Measurements from ENCODE around the gene SPTBN1.
A peak's percentile ranks its signal among the peaks of the same experiment; 100 is the strongest.

The SPTBN1 gene

DNA sequence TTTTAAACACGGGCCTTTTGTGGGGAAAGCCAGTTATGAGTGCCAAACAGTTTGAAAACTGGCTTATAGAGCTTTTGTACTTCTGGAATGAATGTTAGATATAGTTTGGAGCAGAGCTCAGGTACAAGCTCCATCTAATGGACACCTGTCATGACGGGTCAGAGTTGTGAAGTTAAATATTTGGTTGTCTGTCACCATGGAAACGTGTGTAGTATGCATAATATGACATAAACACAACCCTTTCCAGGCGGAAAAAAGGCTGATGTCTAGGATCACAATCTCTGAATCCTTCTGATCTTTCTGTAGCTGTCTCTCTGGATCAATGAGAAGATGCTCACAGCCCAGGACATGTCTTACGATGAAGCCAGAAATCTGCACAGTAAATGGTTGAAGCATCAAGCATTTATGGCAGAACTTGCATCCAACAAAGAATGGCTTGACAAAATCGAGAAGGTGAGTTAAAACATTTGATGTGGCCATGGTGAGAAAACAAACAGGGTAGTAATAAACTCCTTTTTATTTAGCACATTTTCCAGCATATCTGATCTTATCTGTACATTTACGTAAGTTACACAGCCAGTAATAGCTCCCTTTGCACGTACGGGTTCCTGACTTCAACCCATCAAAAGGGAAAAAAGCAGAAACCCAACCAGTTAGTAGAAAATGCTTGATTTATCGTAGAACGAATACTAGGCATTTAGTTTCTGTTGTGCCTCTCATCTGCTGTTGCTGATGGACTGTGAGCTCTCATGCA lies 186.7 kb downstream of the SPTBN1 start:
- H3K9ac ChIP-seq (ENCODE audit: low read depth, low read length, poor library complexity) = no peak overlapping the region
- no peak overlapping the region for H3K14ac ChIP-seq (ENCODE audit: low read length)
- no peak overlapping the region for H3K4me3 ChIP-seq (ENCODE audit: low read length in 2 of 2)
- no peak for DNase-seq (ENCODE audit: low spot score)
- no peak overlapping the region for H2BK12ac ChIP-seq (ENCODE audit: low read length)
- no peaks in the 10 kb centered on the region for H3K4me1 ChIP-seq (ENCODE audit: control insufficient read depth in 2 of 2, insufficient read depth in 1 of 2, low read depth in 1 of 2, low read length in 2 of 2)
- no peak overlapping the region for H4K8ac ChIP-seq (ENCODE audit: low read depth, low read length)
- no peaks in the 10 kb centered on the region for H3K27me3 ChIP-seq (ENCODE audit: control insufficient read depth in 3 of 3, insufficient read depth in 3 of 3, low read depth in 1 of 3, low read length in 3 of 3)
- H3K79me1 ChIP-seq (ENCODE audit: low read depth, low read length) = no peaks in the 10 kb centered on the region
- H3K18ac ChIP-seq (ENCODE audit: low read length) = no peak overlapping the region
- H2BK120ac ChIP-seq (ENCODE audit: low read depth, low read length) = no peak overlapping the region
- no peak overlapping the region for H3K4ac ChIP-seq (ENCODE audit: low read length)
- H3K27ac ChIP-seq (replicated peaks; ENCODE audit: low read length) = no peak overlapping the region
- no peak overlapping the region for H2BK15ac ChIP-seq (ENCODE audit: low read length)
- peaks cover 39 to 97% of the 10 kb centered on the region in 2 donors for H3K36me3 ChIP-seq (replicated peaks in 1 of 2; ENCODE audit: control insufficient read depth in 2 of 2, insufficient read depth in 2 of 2, low read length in 2 of 2)
- no peak overlapping the region for H2AFZ ChIP-seq (ENCODE audit: low read length)
- H3K4me2 ChIP-seq (ENCODE audit: insufficient read depth, low read length, poor library complexity, severe bottlenecking) = no peak overlapping the region
- no CpG with 5 or more reads among the region's 11 CpGs for WGBS, 2 donors (ENCODE audit: extremely low coverage in 2 of 2, insufficient read length in 2 of 2, insufficient replicate concordance in 1 of 2)
- H2AK5ac ChIP-seq (ENCODE audit: low read depth, low read length) = no peak overlapping the region
- no peak overlapping the region for H2BK5ac ChIP-seq (ENCODE audit: low read length)
- no peak overlapping the region for H3K23ac ChIP-seq (ENCODE audit: low read depth, low read length, poor library complexity)
- H4K91ac ChIP-seq (ENCODE audit: low read depth, low read length, poor library complexity) = no peak overlapping the region
- H3K9me3 ChIP-seq (replicated peaks in 1 of 2; ENCODE audit: control insufficient read depth in 2 of 2, insufficient read depth in 1 of 2, low read depth in 1 of 2, low read length in 2 of 2) = no peaks in the 10 kb centered on the region

DNA sequence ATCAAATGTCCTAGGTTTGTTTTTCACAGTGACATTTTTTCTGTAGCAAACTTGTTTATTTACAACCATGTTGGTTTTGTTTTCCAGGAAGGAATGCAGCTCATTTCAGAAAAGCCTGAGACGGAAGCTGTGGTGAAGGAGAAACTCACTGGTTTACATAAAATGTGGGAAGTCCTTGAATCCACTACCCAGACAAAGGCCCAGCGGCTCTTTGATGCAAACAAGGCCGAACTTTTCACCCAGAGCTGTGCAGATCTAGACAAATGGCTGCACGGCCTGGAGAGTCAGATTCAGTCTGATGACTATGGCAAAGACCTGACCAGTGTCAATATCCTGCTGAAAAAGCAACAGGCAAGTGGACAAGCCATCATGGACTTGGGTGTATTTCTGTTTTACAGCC lies 188.1 kb downstream of the SPTBN1 start:
- no peak overlapping the region for H3K14ac ChIP-seq (ENCODE audit: low read length)
- no peak overlapping the region for H2AK5ac ChIP-seq (ENCODE audit: low read depth, low read length)
- H3K27ac ChIP-seq (replicated peaks; ENCODE audit: low read length) = no peak overlapping the region
- no peak overlapping the region for H2BK120ac ChIP-seq (ENCODE audit: low read depth, low read length)
- peaks cover 45 to 97% of the 10 kb centered on the region in 2 donors for H3K36me3 ChIP-seq (replicated peaks in 1 of 2; ENCODE audit: control insufficient read depth in 2 of 2, insufficient read depth in 2 of 2, low read length in 2 of 2)
- no peak overlapping the region for H2BK12ac ChIP-seq (ENCODE audit: low read length)
- H4K8ac ChIP-seq (ENCODE audit: low read depth, low read length) = no peak overlapping the region
- H3K9ac ChIP-seq (ENCODE audit: low read depth, low read length, poor library complexity) = no peak overlapping the region
- H3K4me1 ChIP-seq (ENCODE audit: control insufficient read depth in 2 of 2, insufficient read depth in 1 of 2, low read depth in 1 of 2, low read length in 2 of 2) = no peaks in the 10 kb centered on the region
- no peak overlapping the region for H3K23ac ChIP-seq (ENCODE audit: low read depth, low read length, poor library complexity)
- no peak overlapping the region for H3K4ac ChIP-seq (ENCODE audit: low read length)
- no peaks in the 10 kb centered on the region for H3K9me3 ChIP-seq (replicated peaks in 1 of 2; ENCODE audit: control insufficient read depth in 2 of 2, insufficient read depth in 1 of 2, low read depth in 1 of 2, low read length in 2 of 2)
- no peak overlapping the region for H4K91ac ChIP-seq (ENCODE audit: low read depth, low read length, poor library complexity)
- no peak overlapping the region for H2BK5ac ChIP-seq (ENCODE audit: low read length)
- no peak overlapping the region for H3K18ac ChIP-seq (ENCODE audit: low read length)
- no CpG with 5 or more reads among the region's 4 CpGs for WGBS, 2 donors (ENCODE audit: extremely low coverage in 2 of 2, insufficient read length in 2 of 2, insufficient replicate concordance in 1 of 2)
- H2AFZ ChIP-seq (ENCODE audit: low read length) = no peak overlapping the region
- no peaks in the 10 kb centered on the region for H3K79me1 ChIP-seq (ENCODE audit: low read depth, low read length)
- no peak overlapping the region for H3K4me3 ChIP-seq (ENCODE audit: low read length in 2 of 2)
- no peak for DNase-seq (ENCODE audit: low spot score)
- no peak overlapping the region for H3K4me2 ChIP-seq (ENCODE audit: insufficient read depth, low read length, poor library complexity, severe bottlenecking)
- H2BK15ac ChIP-seq (ENCODE audit: low read length) = no peak overlapping the region
- no peaks in the 10 kb centered on the region for H3K27me3 ChIP-seq (ENCODE audit: control insufficient read depth in 3 of 3, insufficient read depth in 3 of 3, low read depth in 1 of 3, low read length in 3 of 3)

GRCh38 chr2:54646170-54646927 lies 190.2 kb downstream of the SPTBN1 start:
- Histone ChIP-seq H3K4ac (ENCODE audit: low read length) (no peak overlapping the region), H2BK12ac (ENCODE audit: low read length) (no peak overlapping the region), H3K27me3 (ENCODE audit: control insufficient read depth in 3 of 3, insufficient read depth in 3 of 3, low read depth in 1 of 3, low read length in 3 of 3) (no peaks in the 10 kb centered on the region), H3K9me3 (replicated peaks in 1 of 2; ENCODE audit: control insufficient read depth in 2 of 2, insufficient read depth in 1 of 2, low read depth in 1 of 2, low read length in 2 of 2) (peaks cover 0 to 2% of the 10 kb centered on the region in 2 donors), H2AFZ (ENCODE audit: low read length) (no peak overlapping the region), H3K14ac (ENCODE audit: low read length) (no peak overlapping the region), H2BK15ac (ENCODE audit: low read length) (no peak overlapping the region), H3K4me2 (ENCODE audit: insufficient read depth, low read length, poor library complexity, severe bottlenecking) (no peak overlapping the region), H2BK120ac (ENCODE audit: low read depth, low read length) (no peak overlapping the region), H4K91ac (ENCODE audit: low read depth, low read length, poor library complexity) (no peak overlapping the region), H3K23ac (ENCODE audit: low read depth, low read length, poor library complexity) (no peak overlapping the region), H3K4me3 (ENCODE audit: low read length in 2 of 2) (no peak overlapping the region), H3K27ac (replicated peaks; ENCODE audit: low read length) (no peak overlapping the region), H2BK5ac (ENCODE audit: low read length) (no peak overlapping the region), H3K9ac (ENCODE audit: low read depth, low read length, poor library complexity) (no peak overlapping the region), H3K18ac (ENCODE audit: low read length) (no peak overlapping the region), H3K36me3 (replicated peaks in 1 of 2; ENCODE audit: control insufficient read depth in 2 of 2, insufficient read depth in 2 of 2, low read length in 2 of 2) (peaks cover 56 to 97% of the 10 kb centered on the region in 2 donors), H3K4me1 (ENCODE audit: control insufficient read depth in 2 of 2, insufficient read depth in 1 of 2, low read depth in 1 of 2, low read length in 2 of 2) (no peaks in the 10 kb centered on the region), H2AK5ac (ENCODE audit: low read depth, low read length) (no peak overlapping the region), H4K8ac (ENCODE audit: low read depth, low read length) (no peak overlapping the region), H3K79me1 (ENCODE audit: low read depth, low read length) (no peaks in the 10 kb centered on the region)
- no peak for DNase-seq (ENCODE audit: low spot score)
- WGBS, 2 donors (ENCODE audit: extremely low coverage in 2 of 2, insufficient read length in 2 of 2, insufficient replicate concordance in 1 of 2) = no CpG with 5 or more reads among the region's 16 CpGs

GRCh38 chr2:54648256-54648655 lies 192.1 kb downstream of the SPTBN1 start:
- H4K91ac ChIP-seq (ENCODE audit: low read depth, low read length, poor library complexity) = peak overlapping the region; percentile 48

More at GRCh38 chr2:54648256-54648655, 192.1 kb downstream of the SPTBN1 start:
- no peaks in the 10 kb centered on the region for H3K27me3 ChIP-seq (ENCODE audit: control insufficient read depth in 3 of 3, insufficient read depth in 3 of 3, low read depth in 1 of 3, low read length in 3 of 3)
- H3K9me3 ChIP-seq (replicated peaks in 1 of 2; ENCODE audit: control insufficient read depth in 2 of 2, insufficient read depth in 1 of 2, low read depth in 1 of 2, low read length in 2 of 2) = peaks cover 0 to 2% of the 10 kb centered on the region in 2 donors
- H3K79me1 ChIP-seq (ENCODE audit: low read depth, low read length) = no peaks in the 10 kb centered on the region
- no peak for DNase-seq (ENCODE audit: low spot score)
- H2BK15ac ChIP-seq (ENCODE audit: low read length) = no peak overlapping the region
- H2BK120ac ChIP-seq (ENCODE audit: low read depth, low read length) = no peak overlapping the region
- no peak overlapping the region for H3K9ac ChIP-seq (ENCODE audit: low read depth, low read length, poor library complexity)
- H3K4ac ChIP-seq (ENCODE audit: low read length) = no peak overlapping the region
- no peak overlapping the region for H2BK5ac ChIP-seq (ENCODE audit: low read length)
- no CpG with 5 or more reads among the region's 3 CpGs for WGBS, 2 donors (ENCODE audit: extremely low coverage in 2 of 2, insufficient read length in 2 of 2, insufficient replicate concordance in 1 of 2)
- H2AFZ ChIP-seq (ENCODE audit: low read length) = no peak overlapping the region
- no peak overlapping the region for H2AK5ac ChIP-seq (ENCODE audit: low read depth, low read length)
- no peak overlapping the region for H3K4me2 ChIP-seq (ENCODE audit: insufficient read depth, low read length, poor library complexity, severe bottlenecking)
- no peak overlapping the region for H3K14ac ChIP-seq (ENCODE audit: low read length)
- H3K4me1 ChIP-seq (ENCODE audit: control insufficient read depth in 2 of 2, insufficient read depth in 1 of 2, low read depth in 1 of 2, low read length in 2 of 2) = no peaks in the 10 kb centered on the region
- peak overlapping the region in 1 of 2 donors; percentile 61 for H3K4me3 ChIP-seq (ENCODE audit: low read length in 2 of 2)
- peaks cover 57 to 100% of the 10 kb centered on the region in 2 donors for H3K36me3 ChIP-seq (replicated peaks in 1 of 2; ENCODE audit: control insufficient read depth in 2 of 2, insufficient read depth in 2 of 2, low read length in 2 of 2)
- H3K18ac ChIP-seq (ENCODE audit: low read length) = no peak overlapping the region
- no peak overlapping the region for H4K8ac ChIP-seq (ENCODE audit: low read depth, low read length)
- H3K27ac ChIP-seq (replicated peaks; ENCODE audit: low read length) = no peak overlapping the region
- H3K23ac ChIP-seq (ENCODE audit: low read depth, low read length, poor library complexity) = no peak overlapping the region
- no peak overlapping the region for H2BK12ac ChIP-seq (ENCODE audit: low read length)
